Neural cell (in vitro differentiated cells): ENCODE results near the gene SPOCD1. TPM values are rescaled to one million over a fixed set of nuclear protein-coding genes. Genes with fewer than 3 reads are reported as not detected.

Source experiments
- H2AFZ ChIP-seq: fragments of 200-600, 300-800 bp; sonication (generic), shearing (Covaris generic); 2 replicates; pipeline ENCODE4 v1.6.0; 2014; ENCODE audit warnings: low read depth, mild to moderate bottlenecking, antibody characterized with exemption, low read length, moderate library complexity
- H3F3A ChIP-seq: fragments of 200-600 bp; shearing (Covaris generic); 2 replicates; pipeline ENCODE4 v1.6.1; 2016; ENCODE audit warnings: mild to moderate bottlenecking, moderate library complexity, mixed read lengths, antibody characterized with exemption, low read length; ENCODE audit not compliant: insufficient read depth, poor library complexity, severe bottlenecking
- H3K27ac ChIP-seq: fragments of 200-600, 300-800 bp; sonication (generic), shearing (Covaris generic); 2 replicates; pipeline ENCODE4 v1.5.1; 2014; ENCODE audit warnings: mild to moderate bottlenecking, low read length, moderate library complexity
- H3K27me3 ChIP-seq: fragments of 300-800, 200-600 bp; sonication (generic), shearing (Covaris generic); 2 replicates; pipeline ENCODE4 v1.6.0; 2014; ENCODE audit warnings: mild to moderate bottlenecking, low read depth, low read length, moderate library complexity; ENCODE audit not compliant: insufficient read depth
- H3K36me3 ChIP-seq: fragments of 300-800, 200-600 bp; sonication (generic), shearing (Covaris generic); 2 replicates; pipeline ENCODE4 v1.5.1; 2014; ENCODE audit warnings: mild to moderate bottlenecking, antibody characterized with exemption, low read length, moderate library complexity; ENCODE audit not compliant: insufficient read depth
- H3K4me2 ChIP-seq: fragments of 300-800, 200-600 bp; sonication (generic), shearing (Covaris generic); 2 replicates; pipeline ENCODE4 v1.6.0; 2014; ENCODE audit warnings: mild to moderate bottlenecking, low read length
- H3K4me3 ChIP-seq: fragments of 300-800, 200-600 bp; sonication (generic), shearing (Covaris generic); 2 replicates; pipeline ENCODE4 v1.5.1; 2014; ENCODE audit warnings: mild to moderate bottlenecking, low read length, moderate library complexity
- H3K79me2 ChIP-seq: fragments of 200-600 bp; shearing (Covaris generic); replicated peaks from 2 replicates; pipeline ENCODE4 v1.6.0; 2014; ENCODE audit warnings: mild to moderate bottlenecking, low read length, moderate library complexity; ENCODE audit not compliant: insufficient read depth
- H3K9ac ChIP-seq: fragments of 300-800, 200-600 bp; sonication (generic), shearing (Covaris generic); 2 replicates; pipeline ENCODE4 v1.6.1; 2016; ENCODE audit warnings: mild to moderate bottlenecking, low read length, mixed read lengths
- H3K9me2 ChIP-seq: fragments of 200-600 bp; shearing (Covaris generic); 2 replicates; pipeline ENCODE4 v1.6.1; 2016; ENCODE audit warnings: mild to moderate bottlenecking, low read length, mixed read lengths; ENCODE audit not compliant: insufficient read depth
- H3K9me3 ChIP-seq: fragments of 200-600, 300-800 bp; sonication (generic), shearing (Covaris generic); 2 replicates; pipeline ENCODE4 v1.6.1; 2016; ENCODE audit warnings: mild to moderate bottlenecking, mixed run types, low read length, moderate library complexity, mixed read lengths
- H4K20me1 ChIP-seq: fragments of 200-600 bp; shearing (Covaris generic); 2 replicates; pipeline ENCODE4 v1.6.1; 2016; ENCODE audit warnings: mild to moderate bottlenecking, mixed run types; ENCODE audit not compliant: insufficient read depth
- CTCF ChIP-seq: fragments of 450-650 bp; IDR thresholded peaks from 2 replicates; pipeline ENCODE4 v1.5.1; 2014; ENCODE audit warnings: antibody characterized with exemption, mild to moderate bottlenecking, moderate library complexity; ENCODE audit not compliant: poor library complexity, severe bottlenecking
- EP300 ChIP-seq: fragments of 450-650 bp; conservative IDR thresholded peaks from 2 replicates; pipeline ENCODE4 v1.6.1; 2014; ENCODE audit warnings: antibody characterized with exemption, mild to moderate bottlenecking, moderate library complexity; ENCODE audit not compliant: poor library complexity, severe bottlenecking
- EZH2 ChIP-seq: fragments of 200-600, 300-800 bp; shearing (Covaris generic), sonication (generic); IDR thresholded peaks from 2 replicates; pipeline ENCODE4 v1.6.1; 2014; ENCODE audit warnings: antibody characterized with exemption, low read length, borderline replicate concordance, mild to moderate bottlenecking; ENCODE audit not compliant: insufficient read depth, poor library complexity, severe bottlenecking
- MXI1 ChIP-seq: fragments of 450-650 bp; conservative IDR thresholded peaks from 2 replicates; pipeline ENCODE4 v1.6.1; 2014; ENCODE audit warnings: antibody characterized with exemption, mild to moderate bottlenecking; ENCODE audit not compliant: poor library complexity, severe bottlenecking
- POLR2AphosphoS5 ChIP-seq: IDR thresholded peaks from 2 replicates; pipeline ENCODE4 v1.6.1; 2012
- RAD21 ChIP-seq: fragments of 450-650 bp; conservative IDR thresholded peaks from 2 replicates; pipeline ENCODE4 v1.6.1; 2014; ENCODE audit warnings: antibody characterized with exemption, mild to moderate bottlenecking, moderate library complexity
- REST ChIP-seq: IDR thresholded peaks from 2 replicates; pipeline ENCODE4 v1.6.1; 2012; ENCODE audit warnings: borderline replicate concordance
- SMC3 ChIP-seq: fragments of 450-650 bp; conservative IDR thresholded peaks from 2 replicates; pipeline ENCODE4 v1.6.1; 2014; ENCODE audit warnings: antibody characterized with exemption, mild to moderate bottlenecking, moderate library complexity; ENCODE audit not compliant: poor library complexity
- TAF1 ChIP-seq: IDR thresholded peaks from 2 replicates; pipeline ENCODE4 v1.6.1; 2012; ENCODE audit warnings: low read depth
- polyA plus RNA-seq: library from polyadenylated mRNA; depleted of rRNA; stranded (reverse); fragments of >200 nt; gene quantifications from 2 replicates; pipeline ENCODE4 v1.2.3, GENCODE V29; 2014

The SPOCD1 gene
- polyA plus RNA-seq, 1 donor from 2014 or later, result not detected

- Histone ChIP-seq H3K9me2 (no peaks in the 10 kb centered on the region), H3K4me2 (no peak overlapping the region), H3K4me3 (no peak overlapping the region), H2AFZ (no peak overlapping the region), H3K9me3 (no peaks in the 10 kb centered on the region), H3K9ac (no peak overlapping the region), H3K27ac (no peak overlapping the region), H3K36me3 (no peaks in the 10 kb centered on the region), H3K27me3 (no peaks in the 10 kb centered on the region), H3F3A (no peaks in the 10 kb centered on the region), H3K79me2 (no peaks in the 10 kb centered on the region), H4K20me1 (no peaks in the 10 kb centered on the region)
- no peak for TF ChIP-seq EZH2
- no peak for TF ChIP-seq TAF1
- no peak for TF ChIP-seq MXI1
- TF ChIP-seq EP300, result no peak
- TF ChIP-seq RAD21, result no peak
- TF ChIP-seq REST, result no peak
- no peak for TF ChIP-seq POLR2AphosphoS5
- TF ChIP-seq CTCF, result no peak
- no peak for TF ChIP-seq SMC3
These were observed 24.0 kb upstream of the SPOCD1 start for GRCh38 chr1:31839662-31840343.

GRCh38 chr1:31837451-31838158 lies 21.8 kb upstream of the SPOCD1 start:
- H3F3A ChIP-seq, result no peaks in the 10 kb centered on the region
- H3K4me3 ChIP-seq, result no peak overlapping the region
- no peaks in the 10 kb centered on the region for H3K79me2 ChIP-seq
- no peaks in the 10 kb centered on the region for H3K27me3 ChIP-seq
- no peak overlapping the region for H3K4me2 ChIP-seq
- H3K27ac ChIP-seq, result no peak overlapping the region
- TF ChIP-seq EP300, result no peak
- TF ChIP-seq CTCF, result no peak
- TF ChIP-seq REST, result no peak
- TF ChIP-seq MXI1, result no peak
- no peak for TF ChIP-seq EZH2
- no peak for TF ChIP-seq RAD21
- no peak for TF ChIP-seq SMC3
- TF ChIP-seq TAF1, result no peak
- no peak for TF ChIP-seq POLR2AphosphoS5
- H3K36me3 ChIP-seq, result no peaks in the 10 kb centered on the region
- no peaks in the 10 kb centered on the region for H3K9me2 ChIP-seq
- no peak overlapping the region for H2AFZ ChIP-seq
- H3K9me3 ChIP-seq, result no peaks in the 10 kb centered on the region
- H3K9ac ChIP-seq, result no peak overlapping the region
- H4K20me1 ChIP-seq, result no peaks in the 10 kb centered on the region
